GM21360 (cell line): ENCODE measurements around the gene CBX2.

Experiments
- ATAC-seq: cut with Tn5 transposase; IDR thresholded peaks from one replicate; pipeline ENCODE4 v1.9.1; 2021; ENCODE audit warnings: mild to moderate bottlenecking, moderate library complexity; ENCODE audit not compliant: unreplicated experiment

The CBX2 gene

GRCh38 chr17:79786930-79787643 lies 9.1 kb downstream of the CBX2 start:
- no peak for ATAC-seq

- no peak for ATAC-seq
Observed at GRCh38 chr17:79788455-79788854, 10.5 kb downstream of the CBX2 start.

DNA sequence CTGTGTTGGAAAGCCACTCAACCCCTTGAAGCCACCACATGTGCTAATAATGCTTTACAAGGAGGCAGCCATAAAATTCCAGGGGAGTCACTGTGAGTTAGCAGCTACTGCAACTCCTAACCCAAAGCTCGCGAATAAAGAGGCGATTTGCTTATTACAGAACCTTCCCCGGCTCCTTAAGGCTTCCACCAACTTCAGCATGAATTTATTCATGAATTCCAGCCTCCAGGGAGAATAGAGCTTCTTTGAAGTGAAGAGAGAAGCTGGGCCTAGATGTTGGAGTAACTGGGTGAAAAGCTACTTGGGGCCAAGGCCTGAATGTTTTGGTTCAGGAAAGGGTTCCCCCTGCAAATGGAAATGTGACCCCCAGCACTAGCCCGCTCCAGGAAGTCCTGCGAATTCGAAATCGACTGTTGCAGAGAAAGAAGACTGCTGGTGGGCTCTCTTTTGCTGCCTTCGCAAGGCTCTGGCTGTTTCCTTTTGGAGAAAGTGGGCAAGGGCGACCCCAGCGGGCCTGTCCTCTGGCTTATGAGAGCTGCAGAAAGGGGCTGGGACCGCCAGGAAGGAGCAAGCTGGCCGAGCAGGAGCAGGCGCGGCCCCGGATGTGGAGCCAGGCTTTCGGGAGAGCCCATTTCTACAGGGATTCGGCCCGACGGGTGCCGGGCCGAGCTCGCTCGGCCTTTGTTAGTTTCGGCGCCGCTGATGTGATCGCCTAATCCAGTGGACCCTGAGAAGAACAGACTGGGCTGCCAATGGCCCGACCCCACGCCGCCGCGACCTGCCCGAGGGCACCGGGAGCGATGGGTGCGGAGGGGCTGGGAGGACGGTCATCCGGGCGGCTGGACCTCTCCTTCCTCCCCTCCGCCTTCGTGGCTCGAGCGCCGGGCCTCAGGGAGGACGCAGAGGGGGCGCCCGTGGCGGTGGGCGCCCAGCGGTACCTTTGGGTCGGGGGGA lies 11.3 kb downstream of the CBX2 start:
- no peak for ATAC-seq

GRCh38 chr17:79789943-79790804 lies 12.2 kb downstream of the CBX2 start:
- no peak for ATAC-seq

- ATAC-seq = no peak
Observed at GRCh38 chr17:79790805-79791734, 13.1 kb downstream of the CBX2 start.

- ATAC-seq = no peak
Observed at GRCh38 chr17:79791735-79792161, 13.8 kb downstream of the CBX2 start.

DNA sequence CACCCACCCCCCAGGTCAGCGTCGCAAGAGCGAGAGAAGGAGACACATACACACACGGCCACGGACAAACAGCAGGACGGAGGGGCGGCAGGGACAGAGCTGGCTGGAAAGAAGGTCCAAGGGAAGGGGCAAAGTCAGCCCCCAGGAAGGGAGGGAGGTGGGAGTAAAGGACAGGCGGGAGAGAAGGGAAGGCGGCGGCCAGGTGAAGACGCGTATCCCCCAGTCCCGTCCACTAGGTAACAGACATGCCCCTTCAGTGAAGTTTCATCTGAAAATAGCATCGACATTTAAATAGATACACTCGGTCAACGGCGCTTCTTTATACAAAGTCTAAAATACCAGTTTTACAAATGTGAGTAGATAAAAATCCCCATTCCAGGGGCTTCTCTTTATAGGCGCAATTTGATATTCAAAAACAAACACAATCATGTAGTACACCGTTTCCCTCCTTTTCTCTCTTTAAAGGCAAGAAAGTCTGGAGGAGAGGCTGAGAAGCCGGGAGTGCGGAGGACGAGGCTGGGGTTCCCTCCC lies 14.5 kb downstream of the CBX2 start:
- no peak for ATAC-seq

- ATAC-seq = no peak
Observed at GRCh38 chr17:79792984-79793923, 15.3 kb downstream of the CBX2 start.

DNA sequence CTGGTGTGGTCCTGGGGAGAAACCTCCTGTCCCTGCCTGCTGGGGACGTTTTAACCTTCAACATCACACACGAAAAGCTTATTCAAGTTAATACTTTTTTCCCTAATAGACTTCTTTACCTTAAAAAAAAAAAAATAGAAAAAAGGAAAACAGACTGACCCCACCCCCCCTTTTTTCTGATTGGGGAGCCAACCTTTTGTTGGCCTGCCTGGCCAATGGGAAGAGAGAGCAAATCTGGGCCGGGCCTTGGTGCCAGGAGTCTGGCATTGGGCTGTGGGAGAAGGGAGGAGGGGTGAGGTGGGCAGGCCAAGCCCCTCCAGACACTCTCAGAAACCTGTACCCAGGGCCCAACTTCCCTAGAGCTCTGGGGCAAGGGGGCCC lies 16.0 kb downstream of the CBX2 start:
- ATAC-seq = no peak

DNA sequence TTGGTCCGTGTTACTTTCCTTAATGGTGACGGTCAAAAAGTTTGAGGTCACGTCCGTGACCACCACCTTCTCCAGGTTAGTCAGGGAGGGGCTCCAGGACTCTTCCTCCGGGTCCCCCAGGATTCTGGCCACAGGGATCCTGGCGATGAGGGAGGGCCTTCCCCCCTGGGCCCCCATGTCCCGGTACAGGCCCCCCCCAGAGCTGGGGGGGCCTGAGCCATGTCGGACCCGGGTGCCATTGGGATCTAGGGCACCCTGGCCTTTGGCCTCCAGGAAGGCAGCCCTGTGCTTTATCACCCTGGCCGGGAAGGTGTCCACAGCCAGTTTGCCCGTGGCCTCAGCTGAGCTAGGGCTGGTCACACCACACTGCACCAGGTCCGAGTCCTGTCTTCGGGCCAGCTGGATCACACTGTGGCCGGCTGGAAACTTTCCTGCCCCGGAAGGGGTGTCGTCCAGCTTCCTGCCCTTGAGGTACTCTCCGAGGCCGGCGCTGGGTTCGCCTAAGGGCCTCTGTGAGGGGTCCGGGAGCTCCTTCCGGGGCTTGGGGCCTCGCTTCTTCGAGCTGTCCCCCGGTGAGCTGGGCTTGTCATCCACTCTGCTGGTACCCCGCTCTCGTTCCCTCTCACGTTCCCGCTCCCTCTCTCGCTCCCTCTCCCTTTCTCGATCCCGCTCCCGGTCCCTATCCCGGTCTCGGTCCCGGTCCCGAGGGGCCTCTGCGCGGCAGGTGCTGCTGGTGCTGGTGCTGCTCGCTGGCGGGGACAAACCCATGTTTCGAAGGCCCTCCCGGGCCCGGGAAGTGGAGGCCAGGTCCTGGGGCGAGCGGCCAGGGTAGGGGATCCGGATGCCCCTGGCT lies 16.9 kb downstream of the CBX2 start:
- no peak for ATAC-seq

DNA sequence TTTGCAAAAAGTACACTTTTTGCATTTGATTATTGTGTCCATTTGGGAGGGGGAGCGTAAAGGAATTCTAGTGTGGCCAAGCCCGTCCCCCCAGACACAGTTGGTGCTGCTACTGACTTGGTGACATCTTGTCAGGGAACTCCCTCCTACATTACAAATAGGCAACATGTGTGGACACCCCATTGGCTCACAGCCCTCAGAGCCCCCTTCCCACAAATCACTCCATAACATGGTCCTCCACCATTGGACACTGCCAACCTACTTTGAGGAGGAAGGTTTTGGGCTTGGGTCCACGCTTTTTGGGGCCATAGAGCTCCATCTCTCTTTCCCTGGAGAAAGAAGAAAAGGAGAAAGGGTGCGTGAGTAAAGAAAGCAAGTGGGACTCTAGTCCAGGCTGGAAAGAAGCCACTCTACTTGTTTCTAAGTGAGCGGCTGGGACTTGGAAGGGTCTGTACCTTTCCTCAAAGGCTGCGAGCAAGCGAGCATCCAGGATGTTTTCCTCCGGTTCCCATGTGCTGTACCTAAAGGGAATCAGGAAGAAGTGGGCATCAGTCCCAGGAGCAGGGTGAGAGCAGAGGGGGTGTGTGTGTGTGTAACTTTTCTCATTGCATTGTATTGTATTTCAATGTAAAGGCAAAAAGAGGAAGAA lies 18.0 kb downstream of the CBX2 start:
- no peak for ATAC-seq

DNA sequence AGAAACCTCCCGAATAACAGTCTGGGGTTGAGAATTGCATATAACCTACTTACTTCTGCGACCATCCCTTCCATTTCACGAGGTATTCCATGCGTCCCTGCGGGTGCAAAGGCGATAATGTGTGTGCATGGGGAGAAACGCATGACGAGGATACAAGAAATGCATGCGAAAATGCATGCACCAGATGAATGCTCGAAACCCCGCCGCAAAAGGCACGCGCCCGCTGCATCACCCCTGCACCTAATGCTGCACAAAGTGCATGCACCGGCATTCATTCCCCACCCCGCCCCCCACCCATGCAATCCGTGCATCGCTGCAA lies 18.5 kb downstream of the CBX2 start:
- no peak for ATAC-seq

DNA sequence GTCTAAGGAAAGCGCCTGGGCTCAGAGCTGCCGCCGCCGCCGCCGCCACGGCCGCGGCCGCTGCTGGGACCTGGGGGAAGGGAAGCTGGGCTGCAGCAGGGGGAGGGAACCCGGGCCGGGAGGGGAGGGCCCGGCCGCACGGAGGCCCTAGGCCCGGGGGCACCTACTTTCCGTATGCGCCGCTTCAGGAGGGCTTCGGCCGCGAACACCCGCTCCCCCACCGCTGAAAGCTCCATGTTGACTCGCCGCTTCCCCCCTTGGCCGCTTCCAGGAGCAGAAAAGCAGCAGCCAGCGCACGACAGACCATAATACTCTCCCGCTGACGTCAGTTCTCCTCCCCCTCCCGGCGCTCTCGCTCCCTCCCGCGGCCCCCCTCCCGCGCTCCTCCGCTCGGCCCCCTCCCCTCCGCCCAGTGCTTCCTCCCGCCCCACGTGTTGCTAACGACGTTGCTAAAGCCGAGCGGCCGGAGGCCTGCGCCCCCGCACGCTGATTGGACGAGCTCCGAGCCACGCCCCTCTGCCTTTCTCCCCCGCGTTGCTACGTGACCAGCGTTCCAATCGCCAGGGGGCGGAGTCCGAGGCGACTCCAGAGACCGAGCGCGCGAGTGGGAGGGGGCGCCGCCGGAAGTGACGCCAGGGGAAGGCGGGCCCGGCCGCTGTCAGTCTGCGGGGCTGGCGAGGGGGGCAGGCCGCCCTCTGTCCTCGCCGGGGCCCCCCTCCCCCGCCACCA lies 19.0 kb downstream of the CBX2 start, which contains the start of gene CBX8:
CBX8 (minus strand) TSS at position 315 of the 729 bp plus-strand sequence; CDS start at position 236, 79 bp downstream.
- ATAC-seq = peak; percentile 76

DNA sequence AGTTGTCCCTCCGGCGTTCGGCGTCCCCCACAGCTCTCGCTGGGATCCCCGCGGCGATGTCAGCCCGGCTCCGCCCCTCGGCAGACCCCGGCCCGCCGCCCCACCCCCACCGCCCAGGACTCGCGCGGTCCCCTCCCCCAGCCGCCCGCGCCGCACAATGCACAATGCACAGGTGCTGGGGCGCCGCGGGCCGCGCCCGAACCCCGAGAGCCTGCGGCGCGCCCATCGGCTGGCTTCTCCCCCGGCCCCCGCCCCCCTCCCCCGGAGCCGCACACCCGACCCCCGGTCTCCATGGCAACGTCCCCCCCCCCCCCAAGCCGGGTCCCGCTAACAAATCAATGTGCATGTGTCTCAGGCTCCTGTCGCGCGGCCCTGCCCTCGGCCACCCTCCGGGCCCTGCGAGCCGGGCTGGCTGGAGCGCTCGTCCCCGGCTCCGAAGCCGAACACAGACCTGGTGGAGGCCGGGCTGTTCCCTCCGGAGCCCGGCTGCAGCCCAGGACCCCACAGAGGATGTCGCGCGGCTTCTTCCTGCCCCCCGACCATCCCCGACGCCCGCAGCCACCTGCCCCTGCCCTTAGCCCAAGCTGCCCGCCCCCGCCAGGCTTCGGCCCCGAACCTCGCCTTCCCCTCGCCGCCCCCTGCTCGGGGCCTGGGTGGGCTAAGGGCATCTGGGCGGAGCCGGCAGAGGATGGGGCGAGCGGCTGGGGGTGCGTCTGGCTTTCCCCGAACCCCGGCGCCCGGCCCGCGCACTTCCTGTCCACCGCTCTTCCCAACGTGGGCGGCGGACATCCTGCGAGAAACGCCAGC lies 19.7 kb downstream of the CBX2 start:
- peak; percentile 29 for ATAC-seq

DNA sequence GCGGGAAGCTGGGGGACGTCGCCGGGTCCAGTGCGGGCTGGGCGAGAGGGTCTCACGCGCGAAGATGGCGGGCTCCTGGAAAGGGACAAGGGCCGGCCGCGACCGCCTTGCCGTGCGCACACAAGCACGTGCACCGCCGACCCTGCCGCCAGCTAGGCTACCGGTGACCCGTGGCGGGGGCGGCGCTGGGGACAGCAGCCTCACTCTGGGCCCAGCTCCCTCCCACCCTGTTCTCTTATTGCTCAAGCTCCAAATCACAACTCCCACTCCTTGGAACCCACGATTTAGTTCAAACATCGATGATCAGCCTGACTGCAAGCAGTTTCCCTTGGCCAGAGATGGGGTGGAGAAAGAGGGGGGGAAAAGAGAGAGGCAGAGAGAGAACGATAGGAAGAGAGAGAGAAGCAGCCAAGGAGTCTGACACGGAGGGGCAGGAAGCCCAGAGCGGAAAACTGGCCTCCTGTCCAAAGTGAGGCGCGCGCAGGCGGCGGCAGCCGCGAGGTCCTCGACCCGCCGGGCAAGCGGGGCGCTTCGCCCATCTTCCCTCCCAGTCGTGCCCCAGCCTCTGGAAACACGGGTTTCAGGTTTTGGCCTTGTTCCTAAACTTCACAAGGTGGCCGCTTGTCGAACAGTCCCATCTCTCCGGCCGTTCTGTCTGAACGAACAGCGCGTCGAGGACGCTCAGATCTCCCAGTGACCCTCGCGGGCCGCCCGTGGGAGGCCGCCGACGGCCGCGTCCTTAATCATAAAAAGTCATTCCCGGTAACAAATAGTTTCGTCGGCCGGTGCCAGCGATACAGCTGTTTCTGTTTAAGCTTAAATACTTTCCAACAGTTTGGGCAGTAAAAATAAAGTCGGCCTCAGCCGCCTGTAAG lies 20.6 kb downstream of the CBX2 start:
- ATAC-seq = no peak
